RPMI8226 (cell line): ENCODE measurements around the gene NKD1.

Experiments used
- DNase-seq: peaks from one replicate; pipeline ENCODE4 v3.0.0-alpha.2; 2015

Gene NKD1

GRCh38 chr16:50632927-50633800 is 85.0 kb downstream of the NKD1 start:
- DNase-seq, result no peak

- no peak for DNase-seq
Observed at GRCh38 chr16:50634090-50634489, 85.9 kb downstream of the NKD1 start.

GRCh38 chr16:50634947-50635346 is 86.8 kb downstream of the NKD1 start:
- no peak for DNase-seq

- peak; percentile 31 for DNase-seq
Observed at GRCh38 chr16:50635505-50636392, 87.6 kb downstream of the NKD1 start.

- no peak for DNase-seq
Observed at GRCh38 chr16:50636753-50637374, 88.7 kb downstream of the NKD1 start.

GRCh38 chr16:50637716-50638602 is 89.8 kb downstream of the NKD1 start:
- DNase-seq, result no peak

GRCh38 chr16:50638816-50639670 is 90.8 kb downstream of the NKD1 start:
- no peak for DNase-seq

GRCh38 chr16:50640391-50640790 is 92.2 kb downstream of the NKD1 start:
- no peak for DNase-seq

- DNase-seq, result no peak
Observed at GRCh38 chr16:50640919-50641817, 93.0 kb downstream of the NKD1 start.

- DNase-seq, result no peak
Observed at GRCh38 chr16:50641818-50642187, 93.6 kb downstream of the NKD1 start.

GRCh38 chr16:50642349-50642748 is 94.2 kb downstream of the NKD1 start:
- DNase-seq, result no peak

- no peak for DNase-seq
Observed at GRCh38 chr16:50643192-50643591, 95.0 kb downstream of the NKD1 start.

GRCh38 chr16:50644245-50644644 is 96.0 kb downstream of the NKD1 start:
- DNase-seq, result no peak

GRCh38 chr16:50644729-50645128 is 96.5 kb downstream of the NKD1 start:
- DNase-seq, result peak; percentile 57

- no peak for DNase-seq
Observed at GRCh38 chr16:50645563-50646220, 97.5 kb downstream of the NKD1 start.

- DNase-seq, result no peak
Observed at GRCh38 chr16:50646345-50646744, 98.1 kb downstream of the NKD1 start.

GRCh38 chr16:50651835-50652438 is 103.7 kb downstream of the NKD1 start:
- no peak for DNase-seq

GRCh38 chr16:50652836-50653425 is 104.7 kb downstream of the NKD1 start:
- DNase-seq, result no peak
